HG03066 (cell line): ENCODE measurements around the gene RSPH1.

Experiments used
- ATAC-seq: cut with Tn5 transposase; IDR thresholded peaks from one replicate; pipeline ENCODE4 v1.9.1; 2021; ENCODE audit warnings: low read depth; ENCODE audit not compliant: unreplicated experiment

Gene RSPH1

DNA sequence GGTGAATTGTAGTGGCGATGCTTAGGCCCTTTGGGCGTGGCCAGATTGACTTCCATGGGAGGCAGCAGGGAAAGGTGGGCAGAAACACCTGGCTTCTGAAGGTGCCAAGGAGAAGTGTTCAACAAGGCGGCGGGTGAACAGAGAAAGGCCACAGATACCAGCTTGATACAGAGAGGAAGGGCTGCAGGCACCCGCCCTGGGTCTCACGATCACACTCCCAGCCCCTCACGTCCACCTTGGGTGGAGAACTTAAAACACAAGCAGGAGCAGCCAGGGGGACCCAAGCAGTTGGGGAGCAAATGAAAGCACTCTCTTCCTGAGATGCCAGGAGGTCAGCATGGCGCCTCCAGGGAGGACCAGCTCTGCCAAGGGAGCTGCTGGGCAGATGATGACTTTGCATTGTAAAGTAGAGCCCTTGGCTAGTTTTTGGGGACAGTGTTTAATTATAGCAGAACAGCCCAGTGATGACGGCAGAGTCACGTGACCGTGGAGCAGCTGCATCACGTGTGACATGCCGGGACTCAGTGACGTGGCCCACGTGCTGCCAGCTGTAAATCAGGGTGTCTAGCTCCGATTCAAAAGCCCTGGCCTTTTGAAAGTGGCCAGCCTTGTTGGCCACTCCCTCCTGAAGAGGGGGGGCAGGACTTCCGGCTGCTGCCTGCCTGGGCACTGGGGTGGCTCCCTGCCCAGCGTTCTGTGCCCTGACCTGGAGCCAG is 36.6 kb upstream of the RSPH1 start:
- ATAC-seq = no peak

DNA sequence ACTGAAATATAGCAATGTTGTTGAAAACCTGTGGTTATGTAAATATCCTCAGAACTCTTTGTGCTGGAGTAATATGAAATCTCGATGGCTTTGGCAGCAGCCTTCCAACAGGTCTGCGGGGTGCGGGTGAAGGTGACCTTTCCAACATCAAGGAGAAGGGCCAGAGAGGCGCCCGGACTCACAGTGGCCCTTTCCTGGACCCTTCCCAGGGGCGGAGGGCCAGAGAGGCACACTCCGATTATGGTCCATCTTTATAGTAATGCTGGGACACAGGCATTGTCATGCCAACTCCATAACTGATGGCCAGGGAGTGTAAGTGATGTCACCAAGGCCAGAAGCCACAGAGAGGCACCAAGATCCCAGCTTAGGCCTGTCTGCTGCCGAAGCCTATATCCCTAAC is 35.7 kb upstream of the RSPH1 start:
- ATAC-seq = no peak

DNA sequence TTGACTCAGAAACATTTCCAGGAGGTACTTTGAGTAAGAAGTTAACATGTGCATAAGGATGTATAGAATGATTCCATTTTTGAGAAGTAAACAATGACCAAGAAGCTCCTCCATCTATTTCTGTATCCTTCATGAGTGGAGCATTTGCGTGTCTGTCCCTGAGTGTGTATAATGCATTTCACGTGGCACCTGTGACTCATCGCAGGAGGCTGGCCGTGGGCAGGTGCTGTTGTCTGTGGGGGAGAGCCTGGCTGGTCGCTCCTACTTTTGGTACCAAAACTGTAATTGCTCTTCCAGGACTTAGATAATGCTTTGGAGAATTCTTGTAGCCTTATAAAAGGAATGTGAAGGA is 34.1 kb upstream of the RSPH1 start:
- no peak for ATAC-seq

DNA sequence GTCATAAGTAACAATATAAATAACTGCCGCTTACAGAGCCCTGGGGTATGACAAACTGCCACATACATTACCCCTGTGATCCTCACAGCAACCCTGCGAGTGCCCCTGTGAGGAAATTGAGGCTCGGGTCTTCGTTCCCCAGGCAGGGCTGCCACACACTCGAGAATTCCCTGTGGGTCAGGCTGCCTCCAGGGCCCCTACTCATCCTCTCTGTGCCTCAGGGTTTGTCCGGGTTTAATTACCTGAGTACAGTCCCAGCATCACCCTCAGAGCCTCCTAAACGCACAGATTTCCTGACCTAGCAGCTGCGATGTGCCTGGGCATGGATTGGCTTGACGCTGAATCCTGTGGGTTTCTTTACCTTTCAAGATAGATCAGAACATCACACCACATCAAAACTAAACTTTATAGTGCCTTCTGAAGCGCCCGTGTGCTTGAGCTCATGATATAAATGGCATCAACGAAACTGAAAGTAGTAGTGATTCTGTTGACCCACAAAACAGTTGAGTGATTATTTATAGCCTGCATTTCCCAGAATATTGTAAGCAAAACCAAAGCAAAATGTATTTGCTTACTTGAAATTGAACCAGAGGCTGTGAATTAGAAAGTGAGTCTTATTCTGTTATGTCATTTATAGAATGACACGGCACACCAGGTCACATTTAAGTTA is 31.6 kb upstream of the RSPH1 start:
- no peak for ATAC-seq

DNA sequence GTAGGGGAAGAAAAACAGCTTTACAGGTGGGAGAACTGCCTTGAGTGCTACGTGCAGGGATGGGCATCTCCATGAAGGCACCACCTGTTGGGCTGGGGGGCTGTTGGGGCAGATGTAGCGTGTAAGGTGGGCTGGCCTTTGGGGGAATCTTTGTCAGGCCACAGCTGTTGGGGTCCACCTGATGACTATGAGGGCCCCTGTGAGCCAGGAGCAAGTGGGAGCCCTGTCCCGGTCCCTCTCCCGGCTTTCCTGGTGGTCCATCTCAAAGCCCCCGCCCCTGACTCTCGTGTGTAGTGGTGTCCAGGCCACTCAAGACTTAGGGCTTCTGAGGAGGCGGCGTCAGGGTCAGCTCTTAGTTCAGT is 31.1 kb upstream of the RSPH1 start:
- ATAC-seq = no peak

DNA sequence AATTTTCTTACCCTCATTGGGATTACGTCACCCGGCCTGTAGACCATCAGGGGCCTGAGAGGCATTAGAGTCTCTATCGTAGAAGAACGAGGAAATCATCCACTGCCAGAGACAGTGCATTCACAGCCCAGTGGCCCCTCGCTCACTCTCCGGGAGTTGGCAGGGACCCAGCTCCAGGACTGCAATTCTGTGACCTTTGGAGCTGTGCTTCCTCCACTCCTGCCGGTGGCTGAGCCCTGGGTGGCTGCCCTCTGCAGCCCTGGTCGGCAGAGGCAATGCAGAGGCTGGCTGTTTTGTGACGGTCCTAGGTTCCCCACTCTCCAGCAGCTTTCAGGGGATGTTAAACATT is 30.3 kb upstream of the RSPH1 start:
- ATAC-seq = no peak

DNA sequence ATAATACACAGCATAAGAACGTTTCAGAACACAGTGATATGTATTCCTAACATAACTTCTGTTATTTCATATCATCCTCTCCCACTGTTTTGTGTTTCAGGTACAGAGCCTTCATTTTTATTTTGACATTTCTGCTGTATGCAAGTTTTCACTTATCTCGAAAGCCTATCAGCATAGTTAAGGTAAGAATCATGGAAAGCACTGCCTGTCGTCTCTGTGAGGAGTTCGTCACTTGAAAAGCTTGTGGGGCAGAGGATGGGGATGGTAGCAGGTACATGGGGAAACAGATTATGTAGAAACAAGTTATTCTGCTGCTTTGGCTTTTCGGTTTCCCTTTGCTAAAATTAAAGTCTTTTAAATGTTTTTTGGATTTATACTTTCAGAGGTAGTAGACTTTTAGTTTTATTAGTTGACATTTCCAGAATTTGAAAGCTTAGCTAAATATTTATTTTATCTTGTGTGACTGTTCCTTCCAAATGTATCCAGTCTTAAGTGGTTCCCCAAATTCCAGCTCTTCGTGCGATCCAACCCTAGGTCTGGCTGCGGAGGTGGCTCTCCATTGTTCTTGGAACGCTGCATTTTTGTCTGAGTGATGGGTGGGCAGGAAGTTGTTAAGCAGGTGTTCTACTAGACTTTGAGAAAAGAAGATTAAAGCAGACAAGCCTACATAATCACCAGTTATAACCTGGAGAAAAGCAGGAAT is 29.8 kb upstream of the RSPH1 start:
- ATAC-seq = no peak

DNA sequence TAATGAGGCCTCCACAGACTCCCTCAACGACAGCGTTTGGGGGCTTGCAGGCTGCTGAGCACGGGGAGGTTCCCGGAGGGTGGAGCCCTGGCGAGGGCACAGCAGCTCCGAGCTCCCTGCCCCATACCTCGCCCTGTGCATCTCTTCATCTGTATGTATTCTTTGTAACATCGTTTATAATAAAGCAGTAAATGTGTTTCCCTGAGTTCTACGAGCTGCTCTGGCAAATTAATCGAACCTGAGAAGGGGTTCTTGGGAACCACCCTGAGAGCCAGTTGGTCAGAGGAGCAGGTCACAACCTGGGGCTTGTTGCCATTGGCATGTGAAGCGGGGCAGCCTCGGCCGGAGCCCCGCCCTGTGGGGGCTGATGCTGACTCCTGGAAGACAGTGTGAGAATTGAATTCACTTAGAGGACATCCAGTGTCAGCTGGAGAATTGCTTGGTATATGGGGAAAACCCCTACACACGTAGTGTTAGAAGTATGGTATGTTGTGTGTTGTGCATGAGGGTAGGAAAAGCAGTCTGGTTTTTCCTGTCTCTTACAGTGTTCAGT is 29.1 kb upstream of the RSPH1 start:
- ATAC-seq = no peak

DNA sequence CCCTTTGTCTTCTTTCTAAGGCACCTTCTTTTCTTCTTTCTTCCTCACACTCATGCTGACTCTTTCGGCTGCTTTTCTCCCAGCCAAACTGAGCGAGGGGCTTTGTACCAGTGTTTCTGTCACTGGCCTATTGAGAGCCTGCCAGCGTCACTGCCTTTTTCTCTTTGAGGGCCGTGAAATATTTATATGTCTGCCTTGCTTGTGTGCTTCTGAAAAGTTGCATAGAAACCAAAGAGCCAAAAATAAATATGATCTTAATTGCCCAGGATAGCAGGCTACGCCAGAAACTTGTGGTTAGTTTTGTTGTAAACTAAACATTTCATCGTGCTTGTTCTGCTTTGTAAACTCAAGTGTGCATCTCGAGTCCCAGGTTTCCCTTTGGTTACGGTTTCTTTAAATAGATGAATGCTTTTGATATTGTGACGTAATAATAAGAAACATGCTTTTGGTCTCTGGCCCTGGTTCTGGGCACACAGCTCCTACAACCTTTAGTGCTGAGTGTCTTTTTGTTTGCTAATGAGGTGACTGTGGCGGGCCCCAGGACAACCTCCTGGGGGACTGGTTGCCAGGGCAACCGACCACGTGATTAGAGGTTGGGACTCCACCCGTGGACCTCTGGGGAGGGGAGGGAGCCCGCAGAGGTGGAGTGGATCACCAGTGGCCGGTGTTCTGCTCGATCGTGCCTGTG is 28.5 kb upstream of the RSPH1 start:
- peak; percentile 73 for ATAC-seq

DNA sequence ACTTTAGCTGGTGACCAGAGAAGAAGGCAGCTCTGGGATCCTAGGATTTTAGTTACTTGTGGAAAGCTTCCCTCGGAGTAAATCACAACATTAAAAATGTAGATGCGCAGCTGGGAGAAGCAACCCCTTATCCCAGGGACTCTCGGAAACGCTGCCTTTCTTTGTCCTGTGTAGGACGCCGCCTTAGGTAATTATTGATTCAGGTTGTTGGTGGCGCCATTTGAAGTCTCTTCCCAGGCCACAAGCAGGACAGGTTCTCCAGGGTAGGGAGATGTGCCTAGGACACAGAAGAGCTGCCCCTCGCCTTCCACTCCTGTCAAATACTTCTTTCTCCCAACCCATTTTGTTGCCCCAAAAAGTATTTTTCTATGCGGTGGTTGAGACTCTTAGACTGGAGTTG is 27.9 kb upstream of the RSPH1 start:
- ATAC-seq = no peak

DNA sequence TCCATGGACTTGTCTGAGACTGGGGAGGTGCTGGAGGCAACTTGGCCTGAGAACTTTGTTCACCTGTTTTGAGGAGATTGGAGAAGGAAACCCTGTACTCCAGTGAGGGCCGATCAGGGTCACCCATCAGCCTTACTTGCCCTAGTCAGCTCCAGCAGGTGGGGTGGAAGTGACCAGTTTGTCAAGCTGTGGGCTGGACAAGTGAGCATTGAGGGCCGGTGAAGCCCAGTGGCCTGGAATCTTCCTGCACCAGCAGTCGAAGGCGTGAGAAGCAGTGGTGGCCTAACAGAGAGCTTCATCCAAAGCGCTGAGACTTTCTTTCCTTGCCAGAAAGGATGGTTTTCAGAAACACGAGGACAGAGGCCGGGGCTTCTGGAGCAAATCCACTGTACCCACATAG is 27.2 kb upstream of the RSPH1 start:
- no peak for ATAC-seq

DNA sequence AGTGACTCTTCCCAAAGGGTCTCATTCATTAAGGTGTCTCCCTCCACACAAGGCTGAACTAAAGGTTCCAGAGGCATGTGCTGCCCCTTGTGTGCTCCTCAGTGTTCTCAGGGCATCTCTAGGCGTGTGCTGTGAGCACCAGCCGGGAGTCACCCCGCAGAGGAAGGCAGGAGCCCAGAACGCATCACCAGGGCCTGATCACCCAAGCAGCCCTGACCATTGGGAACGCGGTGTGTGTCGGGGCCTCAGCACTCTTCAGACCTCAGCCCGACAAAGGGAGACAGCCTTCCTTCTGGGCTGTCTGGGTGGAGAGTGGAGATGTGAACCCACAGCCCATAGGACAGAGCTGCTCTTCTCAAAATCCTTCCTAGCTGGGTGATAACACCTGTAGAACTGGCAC is 26.7 kb upstream of the RSPH1 start:
- no peak for ATAC-seq

DNA sequence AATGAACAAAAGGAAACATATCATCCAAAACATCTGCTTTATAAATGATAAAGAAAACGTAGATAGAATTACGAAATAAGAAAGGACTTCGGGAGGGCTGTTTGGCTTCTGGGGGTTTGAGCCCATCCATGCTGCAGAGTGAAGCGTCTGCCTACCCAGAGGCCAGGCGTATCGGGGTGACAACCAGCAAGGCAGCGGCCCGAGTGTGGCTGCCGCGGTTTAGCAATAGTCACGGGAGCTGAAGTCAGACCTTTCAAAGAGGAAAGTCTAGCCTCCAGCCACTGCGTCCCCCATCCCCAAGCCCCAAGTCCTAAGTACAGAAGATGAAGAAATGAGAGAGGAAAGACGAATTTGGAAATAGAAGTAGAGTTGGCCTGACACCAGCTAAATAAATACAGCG is 26.2 kb upstream of the RSPH1 start:
- ATAC-seq = no peak

DNA sequence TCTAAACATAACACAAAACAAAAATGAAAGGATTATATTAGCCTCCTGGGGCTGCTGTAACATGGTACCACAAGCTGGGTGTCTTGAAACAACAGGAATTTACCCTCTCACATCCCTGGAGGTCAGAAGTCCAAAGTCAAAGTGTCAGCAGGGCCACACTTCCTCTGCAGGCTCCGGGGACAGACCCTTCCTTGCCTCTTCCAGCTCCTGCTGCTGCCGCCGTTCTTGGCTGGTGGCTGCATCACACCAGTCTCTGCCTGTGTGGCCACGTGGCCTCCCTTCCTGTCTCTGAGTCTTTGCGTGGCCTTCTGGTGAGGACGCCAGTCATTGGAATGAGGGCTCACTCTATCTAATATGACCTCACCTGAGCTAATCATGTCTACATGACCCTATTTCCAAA is 25.8 kb upstream of the RSPH1 start:
- ATAC-seq = no peak

DNA sequence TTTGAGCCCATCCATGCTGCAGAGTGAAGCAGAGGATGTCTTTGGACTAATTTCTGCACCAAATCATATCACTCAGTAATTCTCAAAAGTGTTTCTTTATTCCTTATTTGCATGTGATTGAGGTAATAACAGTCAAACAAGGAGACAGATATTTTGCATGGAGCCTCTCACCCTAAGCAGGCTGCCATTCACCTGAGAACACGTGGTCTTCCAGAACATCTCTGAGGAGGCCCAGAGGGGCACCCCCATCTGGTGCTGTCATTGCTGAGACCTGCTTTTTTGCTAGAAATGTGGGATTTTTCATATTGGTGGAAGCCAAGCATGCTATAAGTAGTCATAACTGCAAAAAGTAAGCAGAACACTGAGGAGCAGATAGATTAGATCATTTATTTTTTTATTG is 25.4 kb upstream of the RSPH1 start:
- ATAC-seq = no peak

DNA sequence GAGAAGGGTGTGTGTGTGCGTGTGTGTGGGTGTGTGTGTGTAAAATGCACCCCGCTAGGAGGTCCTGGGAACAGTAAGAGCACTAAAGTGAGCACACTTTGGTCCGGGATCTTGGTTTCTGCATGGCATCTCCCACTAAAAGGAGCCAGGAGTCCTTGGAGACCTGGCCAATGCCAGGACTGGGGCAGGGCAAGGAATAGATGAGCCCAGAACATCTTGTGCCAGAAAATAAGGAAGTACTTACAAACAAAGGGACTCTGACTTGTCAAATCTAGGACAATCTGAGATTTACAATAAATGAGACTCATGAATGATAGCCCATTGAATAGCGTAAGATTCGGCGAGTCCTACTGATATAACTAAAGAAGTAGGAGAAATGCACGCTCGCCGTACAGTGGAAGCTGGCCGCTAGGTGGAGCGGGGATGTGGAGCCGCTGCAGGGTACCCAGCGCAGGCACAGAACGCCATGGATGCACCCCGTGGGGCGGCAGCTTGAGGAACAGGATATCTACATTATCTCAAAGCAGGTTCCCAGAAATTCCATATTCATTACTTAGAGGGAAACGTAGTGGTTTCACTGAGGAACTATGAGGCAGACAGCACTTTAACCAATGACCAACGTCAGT is 24.7 kb upstream of the RSPH1 start:
- ATAC-seq = no peak

DNA sequence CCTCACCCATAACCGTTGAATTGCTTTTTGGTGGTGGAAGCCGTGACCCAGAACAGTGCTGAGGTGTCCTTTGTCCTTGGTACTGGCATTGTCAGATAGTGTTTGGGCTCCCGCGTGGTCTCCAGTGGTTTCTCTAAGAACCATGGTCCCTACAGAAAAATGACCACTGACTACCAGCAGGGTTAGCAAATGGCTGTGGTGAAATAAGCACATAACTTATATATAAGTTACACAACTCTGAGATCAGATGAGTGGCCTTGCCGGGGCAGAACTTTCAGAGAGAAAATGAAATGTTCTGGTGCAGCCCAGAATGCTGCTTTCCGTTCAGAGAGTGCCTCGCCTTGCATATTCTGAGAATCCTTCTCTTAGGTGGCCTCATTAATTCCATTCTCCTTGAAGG is 22.6 kb upstream of the RSPH1 start:
- ATAC-seq = no peak

DNA sequence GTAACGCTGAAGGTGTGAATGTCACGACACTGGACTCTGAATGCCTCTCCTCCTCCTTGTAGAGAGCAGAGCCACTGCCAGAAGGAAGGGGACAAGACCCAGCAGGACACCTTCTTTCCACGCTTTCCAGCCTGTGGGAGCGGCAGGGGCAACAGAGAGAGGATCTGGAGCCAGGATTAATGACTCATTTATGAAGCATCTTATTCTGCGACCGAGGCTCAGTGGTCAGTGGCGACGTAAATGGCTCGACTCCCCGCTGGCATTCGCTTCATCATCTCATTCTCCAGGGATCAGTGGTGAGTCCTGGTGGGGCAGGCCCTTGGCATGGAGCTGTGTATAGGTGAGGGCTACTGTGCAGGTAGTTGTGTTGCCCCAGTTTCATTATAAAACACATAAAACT is 22.2 kb upstream of the RSPH1 start:
- ATAC-seq = no peak

DNA sequence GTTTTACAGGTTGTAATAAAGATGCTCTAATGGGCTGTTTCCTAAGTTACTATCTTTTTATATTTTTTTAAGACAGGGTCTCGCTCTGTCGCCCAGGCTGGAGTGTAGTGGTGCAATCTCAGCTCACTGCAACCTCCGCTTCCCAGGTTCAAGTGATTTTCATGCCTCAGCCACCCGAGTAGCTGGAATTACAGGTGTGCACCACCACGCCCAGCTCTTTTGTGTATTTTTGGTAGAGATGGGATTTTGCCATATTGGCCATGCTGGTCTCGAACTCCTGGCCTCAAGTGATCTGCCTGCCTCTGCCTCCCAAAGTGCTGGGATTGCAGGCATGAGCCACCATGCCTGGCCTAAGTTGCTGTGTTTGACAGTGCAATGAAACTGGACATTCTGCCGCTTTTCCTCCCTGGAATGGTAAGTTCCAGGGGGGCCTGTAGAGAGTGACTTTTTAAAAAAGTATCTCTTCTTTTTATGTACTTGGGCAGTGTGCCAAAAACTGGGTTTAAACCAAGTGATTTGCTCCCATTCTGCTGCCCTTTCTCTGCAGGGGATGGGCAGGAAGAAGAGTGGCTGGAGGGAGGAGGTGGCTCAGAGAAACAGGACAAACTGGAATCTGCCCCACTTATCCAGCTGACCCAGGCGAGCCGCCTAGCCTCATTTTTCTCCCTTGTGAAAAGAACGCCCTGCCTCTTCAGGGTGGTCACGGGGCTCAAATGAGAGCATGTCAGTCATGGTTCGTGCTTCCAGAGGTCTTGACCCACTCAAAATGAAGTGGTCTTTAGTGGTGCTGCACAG is 19.9 kb upstream of the RSPH1 start:
- ATAC-seq = no peak

DNA sequence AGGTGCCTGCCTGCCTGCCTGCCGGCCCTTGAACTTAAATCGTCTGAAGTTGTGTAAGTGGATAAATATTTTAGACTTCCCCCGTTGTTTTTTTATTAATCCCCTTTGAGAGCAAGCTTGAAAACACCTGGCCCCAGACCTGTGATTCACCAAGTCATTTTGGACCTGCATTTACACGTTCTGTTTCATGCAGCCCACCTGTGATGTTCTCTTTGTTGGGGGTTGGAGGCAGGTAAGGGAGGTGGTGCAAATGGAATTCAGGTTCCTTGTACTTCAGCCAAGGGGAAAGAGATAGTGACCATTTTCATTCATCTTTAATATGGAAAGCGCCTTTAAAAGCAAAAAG is 18.8 kb upstream of the RSPH1 start:
- no peak for ATAC-seq
